Kidney (tissue), 14 donors: ENCODE measurements around the gene NDUFA11. TPM values are rescaled to one million over a fixed set of nuclear protein-coding genes. Genes with fewer than 3 reads are reported as not detected.

Source experiments
- DNase-seq, 5 donors: peaks; one replicate each; pipeline ENCODE4 v3.0.0-alpha.2; 2013 to 2020
- FAIRE-seq: peaks from 2 replicates; lab custom pipeline; 2012; peaks lifted over from hg19 to GRCh38; lab: Jason Lieb, UNC
- H3K27ac ChIP-seq, 2 donors: one replicate each; pipeline ENCODE4 v1.7.0; 2013; ENCODE audit warnings: low read depth in 2 of 2, low read length in 2 of 2, inconsistent platforms in 1 of 2
- H3K27me3 ChIP-seq: one replicate; pipeline ENCODE4 v1.7.1; 2013; ENCODE audit warnings: low read length, inconsistent platforms; ENCODE audit not compliant: control insufficient read depth, insufficient read depth
- H3K36me3 ChIP-seq, 3 donors: one replicate each; pipeline versions ENCODE4 v1.7.0 to v1.7.1; 2013; ENCODE audit warnings: low read length in 3 of 3, control low read depth in 1 of 3, inconsistent platforms in 1 of 3; ENCODE audit not compliant: insufficient read depth in 3 of 3, control insufficient read depth in 2 of 3
- H3K4me1 ChIP-seq, 3 donors: one replicate each; pipeline versions ENCODE4 v1.7.0 to v1.7.1; 2013; ENCODE audit warnings: low read length in 3 of 3, inconsistent platforms in 1 of 3, low read depth in 1 of 3; ENCODE audit not compliant: control insufficient read depth in 2 of 3, insufficient read depth in 2 of 3
- H3K4me3 ChIP-seq, 3 donors: one replicate each; pipeline versions ENCODE4 v1.7.0 to v1.8.1; 2013; ENCODE audit warnings: low read length in 3 of 3, control low read depth in 1 of 3, inconsistent platforms in 1 of 3
- H3K9ac ChIP-seq, 3 donors: one replicate each; pipeline versions ENCODE4 v1.7.0 to v1.7.1; 2013; ENCODE audit warnings: low read length in 3 of 3, control low read depth in 1 of 3, inconsistent platforms in 1 of 3
- H3K9me3 ChIP-seq, 3 donors: one replicate each; pipeline versions ENCODE4 v1.7.0 to v1.7.1; 2013; ENCODE audit warnings: low read length in 3 of 3, control low read depth in 1 of 3, inconsistent platforms in 1 of 3; ENCODE audit not compliant: control insufficient read depth in 2 of 3, insufficient read depth in 1 of 3
- intact Hi-C: fragments of 100-400 bp; cut with DNase I; formaldehyde crosslinking; loops from one replicate; pipeline ENCODE4 v1.11.1; 2022
- polyA plus RNA-seq: library from polyadenylated mRNA; stranded (reverse); fragments of 350-450 nt; fragmentation: Illumina TruSeq; extraction: RNeasy Lipid Tissue Mini Kit (QIAGEN cat#74804); gene quantifications from one replicate; pipeline ENCODE4 v1.2.3, GENCODE V29; 2014; ENCODE audit warnings: low read depth, low replicate concordance; ENCODE audit not compliant: insufficient read depth
- total RNA-seq: library from RNA; stranded (reverse); fragmentation: NEBNext Ultra II Directional; extraction: Animal tissue kit (Norgen Biotek cat#: 25700); gene quantifications from one replicate; pipeline ENCODE4 v1.2.1, GENCODE V29; 2021
- TF ChIP-seq, protein P1 (sequence below): IDR thresholded peaks from 3 replicates; pipeline ENCODE4 v1.5.1; 2012; ENCODE audit warnings: mild to moderate bottlenecking, moderate library complexity, borderline replicate concordance; ENCODE audit not compliant: insufficient read depth; ENCODE audit errors: extremely low read depth
- donor health status: control.
- donor health status: control.
- donor health status: control.
- donor health status: control.
- donor health status: control.
- donor health status: DM: yes; HTN: yes; CAD: no.
- donor health status: Normal renal cell carcinoma (clear cell type).

Gene NDUFA11
- total and polyA plus RNA-seq, 2 donors from 2014 or later, result 200 to 763 TPM

DNA sequence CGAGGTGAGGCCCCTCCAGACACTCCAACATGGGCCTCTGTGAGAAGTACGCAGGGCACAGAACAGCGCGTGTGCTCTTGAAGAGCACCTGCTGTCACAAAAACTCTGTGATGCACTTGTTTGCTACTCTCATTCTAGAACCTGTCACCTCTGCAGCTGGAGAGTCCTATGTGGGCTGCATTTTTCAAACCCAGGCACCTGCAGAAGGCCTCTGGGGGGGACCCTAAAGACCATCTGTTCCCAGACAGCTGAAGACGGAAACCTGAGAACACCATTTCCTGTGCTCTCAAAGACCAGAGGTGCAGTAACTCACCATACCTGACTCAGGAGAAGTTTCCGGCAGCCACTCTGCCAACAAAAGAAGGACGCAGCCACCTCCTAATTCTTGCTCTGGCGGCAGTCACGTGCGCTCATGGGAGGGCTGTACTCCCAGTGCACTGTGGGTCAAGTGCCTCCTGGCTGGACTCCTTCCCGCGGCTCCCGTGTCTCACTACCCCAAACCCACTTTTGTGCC is 46.3 kb upstream of the NDUFA11 start:
- TF ChIP-seq, protein P1, sequence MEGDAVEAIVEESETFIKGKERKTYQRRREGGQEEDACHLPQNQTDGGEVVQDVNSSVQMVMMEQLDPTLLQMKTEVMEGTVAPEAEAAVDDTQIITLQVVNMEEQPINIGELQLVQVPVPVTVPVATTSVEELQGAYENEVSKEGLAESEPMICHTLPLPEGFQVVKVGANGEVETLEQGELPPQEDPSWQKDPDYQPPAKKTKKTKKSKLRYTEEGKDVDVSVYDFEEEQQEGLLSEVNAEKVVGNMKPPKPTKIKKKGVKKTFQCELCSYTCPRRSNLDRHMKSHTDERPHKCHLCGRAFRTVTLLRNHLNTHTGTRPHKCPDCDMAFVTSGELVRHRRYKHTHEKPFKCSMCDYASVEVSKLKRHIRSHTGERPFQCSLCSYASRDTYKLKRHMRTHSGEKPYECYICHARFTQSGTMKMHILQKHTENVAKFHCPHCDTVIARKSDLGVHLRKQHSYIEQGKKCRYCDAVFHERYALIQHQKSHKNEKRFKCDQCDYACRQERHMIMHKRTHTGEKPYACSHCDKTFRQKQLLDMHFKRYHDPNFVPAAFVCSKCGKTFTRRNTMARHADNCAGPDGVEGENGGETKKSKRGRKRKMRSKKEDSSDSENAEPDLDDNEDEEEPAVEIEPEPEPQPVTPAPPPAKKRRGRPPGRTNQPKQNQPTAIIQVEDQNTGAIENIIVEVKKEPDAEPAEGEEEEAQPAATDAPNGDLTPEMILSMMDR, result no peak
- Histone ChIP-seq H3K4me1 (peaks cover 11 to 34% (median 32%) of the 10 kb centered on the region in 3 donors), H3K36me3 (no peaks in the 10 kb centered on the region), H3K27ac (no peak overlapping the region), H3K4me3 (no peak overlapping the region), H3K9ac (no peak overlapping the region), H3K27me3 (no peaks in the 10 kb centered on the region), H3K9me3 (no peaks in the 10 kb centered on the region)
- intact Hi-C loops, result no loop called here
- no peak for FAIRE-seq
- DNase-seq, result peak in 4 of 5 donors; percentile 72 to 81 (median 77)

DNA sequence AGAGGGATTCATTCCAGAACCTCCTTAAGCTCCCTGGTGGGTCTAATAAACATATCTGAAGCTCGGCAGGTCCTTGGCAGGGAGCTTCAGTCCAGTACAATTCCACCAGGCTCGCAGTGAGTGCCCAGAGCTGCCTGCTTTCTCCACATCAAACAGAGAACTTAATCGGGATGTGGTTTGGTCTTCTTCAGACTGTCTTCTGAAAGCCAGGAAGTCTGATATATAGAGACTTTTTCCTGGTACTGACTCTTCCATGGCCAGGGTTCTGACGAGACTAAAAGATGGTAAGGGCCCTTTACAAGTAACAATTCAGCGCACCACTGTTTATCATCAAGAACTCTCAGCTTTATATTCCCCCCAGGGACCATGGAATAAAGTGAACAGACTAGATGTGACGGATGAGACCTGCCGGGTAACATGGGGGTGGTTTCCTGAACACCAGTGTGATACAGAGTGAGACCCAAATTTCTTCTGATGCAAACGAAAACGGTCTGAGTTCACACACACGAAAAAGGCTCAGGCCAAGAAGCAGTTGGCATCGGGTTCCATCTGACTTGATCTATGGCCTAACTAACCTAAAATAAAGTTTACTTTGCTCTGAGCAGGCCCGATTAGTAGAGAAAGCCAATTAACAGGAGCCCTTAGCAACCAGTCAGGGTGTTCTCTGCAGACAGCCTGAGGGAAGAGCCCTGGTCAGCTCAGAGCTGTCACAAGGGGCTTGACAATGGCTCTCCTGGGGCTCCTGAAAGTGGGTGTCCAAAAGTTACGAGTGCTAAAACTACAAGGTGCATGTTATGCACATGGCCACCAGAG is 45.4 kb upstream of the NDUFA11 start:
- H3K36me3 ChIP-seq, result no peaks in the 10 kb centered on the region
- no peak for FAIRE-seq
- H3K9me3 ChIP-seq, result no peaks in the 10 kb centered on the region
- H3K27ac ChIP-seq, result no peak overlapping the region
- H3K27me3 ChIP-seq, result no peaks in the 10 kb centered on the region
- peak overlapping the region in 1 of 3 donors; percentile 16 for H3K9ac ChIP-seq
- no peak for DNase-seq
- H3K4me3 ChIP-seq, result no peak overlapping the region
- TF ChIP-seq, protein P1, result no peak
- intact Hi-C loops, result no loop called here
- peaks cover 7 to 27% (median 24%) of the 10 kb centered on the region in 3 donors for H3K4me1 ChIP-seq

DNA sequence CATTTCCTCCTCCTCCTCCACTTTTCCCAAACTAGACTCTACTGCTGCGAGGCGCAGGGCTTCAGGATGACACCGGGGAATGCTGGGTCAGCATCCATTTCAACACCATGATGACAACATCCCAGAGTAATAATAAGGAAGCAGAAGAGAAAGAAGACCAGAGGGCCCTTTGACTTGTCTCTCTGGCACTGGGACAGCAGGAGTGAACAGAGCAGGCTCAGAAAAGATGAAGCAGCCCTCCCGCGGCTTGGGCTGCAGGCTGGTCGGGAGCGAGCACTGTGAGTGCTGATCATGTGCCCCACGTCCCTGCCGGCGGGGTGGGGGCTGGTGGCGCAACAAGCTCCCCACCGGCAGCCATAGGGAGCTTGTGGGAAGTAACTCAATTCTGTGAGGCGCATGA is 43.8 kb upstream of the NDUFA11 start:
- no peak overlapping the region for H3K4me3 ChIP-seq
- H3K9me3 ChIP-seq, result no peaks in the 10 kb centered on the region
- FAIRE-seq (no peak), DNase-seq (peak in 2 of 5 donors; percentile 57 to 90)
- H3K4me1 ChIP-seq, result peaks cover 4 to 18% (median 14%) of the 10 kb centered on the region in 3 donors
- H3K27ac ChIP-seq, result no peak overlapping the region
- H3K27me3 ChIP-seq, result no peaks in the 10 kb centered on the region
- TF ChIP-seq, protein P1, result no peak
- H3K9ac ChIP-seq, result no peak overlapping the region
- intact Hi-C loops, result no loop called here
- H3K36me3 ChIP-seq, result no peaks in the 10 kb centered on the region
